AG10803 (cell line): Measurements from ENCODE around the gene LRRC61.

Source experiments
- DNase-seq: peaks from one replicate; pipeline ENCODE4 v3.0.0; 2010; ENCODE audit warnings: low read depth
- H3K4me3 ChIP-seq: 2 replicates; pipeline ENCODE4 v1.5.1; 2011; ENCODE audit warnings: mild to moderate bottlenecking, low read length, control low read depth
- CTCF ChIP-seq: conservative IDR thresholded peaks from 2 replicates; pipeline ENCODE4 v1.5.1; 2011; ENCODE audit warnings: mild to moderate bottlenecking, low read length, control low read depth, inconsistent platforms

Gene LRRC61

GRCh38 chr7:150365194-150365593 lies 42.0 kb downstream of the LRRC61 start:
- no peak for DNase-seq
- TF ChIP-seq CTCF: no peak
- no peak overlapping the region for H3K4me3 ChIP-seq

GRCh38 chr7:150365673-150366398 lies 42.7 kb downstream of the LRRC61 start:
- DNase-seq: no peak
- H3K4me3 ChIP-seq: no peak overlapping the region
- no peak for TF ChIP-seq CTCF

GRCh38 chr7:150367677-150368095 lies 44.5 kb downstream of the LRRC61 start:
- no peak for DNase-seq
- H3K4me3 ChIP-seq: peak overlapping the region; percentile 90
- TF ChIP-seq CTCF: no peak

GRCh38 chr7:150368096-150368883 lies 45.1 kb downstream of the LRRC61 start, which contains the start of gene REPIN1:
Gene REPIN1 (plus strand): TSS chr7:150368822. CDS start chr7:150369712, 890 bp downstream.
- H3K4me3 ChIP-seq: peak within 1 kb of the TSS; percentile 90
- peak; percentile 85 for DNase-seq
- TF ChIP-seq CTCF: no peak

GRCh38 chr7:150368884-150369747 lies 46.0 kb downstream of the LRRC61 start:
- H3K4me3 ChIP-seq: peak overlapping the region; percentile 90
- TF ChIP-seq CTCF: no peak
- DNase-seq: peak; percentile 78

GRCh38 chr7:150369748-150370501 lies 46.8 kb downstream of the LRRC61 start:
- peak overlapping the region; percentile 90 for H3K4me3 ChIP-seq
- no peak for TF ChIP-seq CTCF
- DNase-seq: no peak
